ENCODE results near the gene SLA2. TPM values are rescaled to one million over a fixed set of nuclear protein-coding genes. Genes with fewer than 3 reads are reported as not detected.

Gene SLA2
- total and polyA plus RNA-seq, 12 donors, result 0.12 to 1.1 (median 0.46) TPM

- H3K4me3 ChIP-seq, result no peak overlapping the region
- H3K27ac ChIP-seq, result no peak overlapping the region
- H3K36me3 ChIP-seq (replicated peaks in 1 of 2), result peaks cover 0 to 7% of the 10 kb centered on the region in 2 donors
- 72 to 80% (median 74%) methylated on average over 8 of the region's 8 CpGs for WGBS, 4 donors
- intact Hi-C loops (cut with DNase I), result no loop called here
- TF ChIP-seq, protein P1, sequence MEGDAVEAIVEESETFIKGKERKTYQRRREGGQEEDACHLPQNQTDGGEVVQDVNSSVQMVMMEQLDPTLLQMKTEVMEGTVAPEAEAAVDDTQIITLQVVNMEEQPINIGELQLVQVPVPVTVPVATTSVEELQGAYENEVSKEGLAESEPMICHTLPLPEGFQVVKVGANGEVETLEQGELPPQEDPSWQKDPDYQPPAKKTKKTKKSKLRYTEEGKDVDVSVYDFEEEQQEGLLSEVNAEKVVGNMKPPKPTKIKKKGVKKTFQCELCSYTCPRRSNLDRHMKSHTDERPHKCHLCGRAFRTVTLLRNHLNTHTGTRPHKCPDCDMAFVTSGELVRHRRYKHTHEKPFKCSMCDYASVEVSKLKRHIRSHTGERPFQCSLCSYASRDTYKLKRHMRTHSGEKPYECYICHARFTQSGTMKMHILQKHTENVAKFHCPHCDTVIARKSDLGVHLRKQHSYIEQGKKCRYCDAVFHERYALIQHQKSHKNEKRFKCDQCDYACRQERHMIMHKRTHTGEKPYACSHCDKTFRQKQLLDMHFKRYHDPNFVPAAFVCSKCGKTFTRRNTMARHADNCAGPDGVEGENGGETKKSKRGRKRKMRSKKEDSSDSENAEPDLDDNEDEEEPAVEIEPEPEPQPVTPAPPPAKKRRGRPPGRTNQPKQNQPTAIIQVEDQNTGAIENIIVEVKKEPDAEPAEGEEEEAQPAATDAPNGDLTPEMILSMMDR (IDR thresholded peaks at IDR 0.05), result no peak
- no peak for TF ChIP-seq POLR2A (IDR thresholded peaks at IDR 0.05)
- H3K9me3 ChIP-seq (replicated peaks in 1 of 3), result no peaks in the 10 kb centered on the region
- no peaks in the 10 kb centered on the region for H3K4me1 ChIP-seq (replicated peaks in 1 of 2)
- H3K27me3 ChIP-seq, result no peaks in the 10 kb centered on the region
- no peak for DNase-seq
These were observed 1.5 kb upstream of the SLA2 start for GRCh38 chr20:36647196-36648121.

- no peaks in the 10 kb centered on the region for H3K4me1 ChIP-seq (replicated peaks in 1 of 2)
- H3K36me3 ChIP-seq (replicated peaks in 1 of 2), result peaks cover 0 to under 1% of the 10 kb centered on the region in 2 donors
- H3K9me3 ChIP-seq (replicated peaks in 1 of 3), result no peaks in the 10 kb centered on the region
- no peak overlapping the region for H3K27ac ChIP-seq
- TF ChIP-seq, protein P1 (IDR thresholded peaks at IDR 0.05), result no peak
- TF ChIP-seq POLR2A (IDR thresholded peaks at IDR 0.05), result no peak
- intact Hi-C loops (cut with DNase I), result no loop called here
- WGBS, 4 donors, result 91 to 99% (median 94%) methylated on average over 3 of the region's 3 CpGs
- no peaks in the 10 kb centered on the region for H3K27me3 ChIP-seq
- no peak for DNase-seq
- H3K4me3 ChIP-seq, result no peak overlapping the region
These were observed 682 bp upstream of the SLA2 start for GRCh38 chr20:36646678-36647077.

- no peaks in the 10 kb centered on the region for H3K36me3 ChIP-seq (replicated peaks in 1 of 2)
- H3K27ac ChIP-seq, result no peak overlapping the region
- no peaks in the 10 kb centered on the region for H3K27me3 ChIP-seq
- intact Hi-C loops (cut with DNase I), result no loop called here
- 80 to 97% (median 93%) methylated on average over 5 to 7 of the region's 7 CpGs for WGBS, 4 donors
- no peak overlapping the region for H3K4me3 ChIP-seq
- no peaks in the 10 kb centered on the region for H3K4me1 ChIP-seq (replicated peaks in 1 of 2)
- H3K9me3 ChIP-seq (replicated peaks in 1 of 3), result no peaks in the 10 kb centered on the region
- TF ChIP-seq, protein P1 (IDR thresholded peaks at IDR 0.05), result no peak
- no peak for TF ChIP-seq POLR2A (IDR thresholded peaks at IDR 0.05)
- DNase-seq, result no peak
These were observed 643 bp downstream of the SLA2 start for GRCh38 chr20:36645353-36645752.

DNA sequence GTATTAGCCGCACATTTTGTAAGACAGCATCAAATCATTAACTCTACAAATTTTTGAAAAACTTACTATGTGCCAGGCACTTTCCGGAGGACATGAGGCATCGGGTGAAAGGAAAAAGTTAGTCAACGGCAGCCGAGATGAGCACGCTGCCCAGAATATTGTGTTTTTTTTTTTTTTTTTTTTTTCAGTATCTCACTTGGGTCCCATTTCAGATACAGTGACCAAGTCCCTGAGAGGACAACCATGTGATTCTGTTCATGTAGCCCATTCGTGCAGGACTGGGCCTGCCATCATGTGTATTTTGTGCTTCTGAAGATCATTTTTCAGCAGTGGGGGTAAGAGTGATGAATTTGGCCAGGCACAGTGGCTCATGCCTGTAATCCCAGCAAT is 1.3 kb downstream of the SLA2 start:
- DNase-seq, result peak in 1 of 7 donors; percentile 31
- 76 to 80% (median 78%) methylated on average over 7 of the region's 7 CpGs for WGBS, 4 donors
- no peak for TF ChIP-seq POLR2A (IDR thresholded peaks at IDR 0.05)
- TF ChIP-seq, protein P1 (IDR thresholded peaks at IDR 0.05), result no peak
- H3K27ac ChIP-seq, result no peak overlapping the region
- intact Hi-C loops (cut with DNase I), result no loop called here
- no peaks in the 10 kb centered on the region for H3K9me3 ChIP-seq (replicated peaks in 1 of 3)
- H3K36me3 ChIP-seq (replicated peaks in 1 of 2), result no peaks in the 10 kb centered on the region
- no peaks in the 10 kb centered on the region for H3K27me3 ChIP-seq
- H3K4me3 ChIP-seq, result no peak overlapping the region
- no peaks in the 10 kb centered on the region for H3K4me1 ChIP-seq (replicated peaks in 1 of 2)

Data from adrenal gland (tissue), 12 donors.